HG02870 (cell line): Measurements from ENCODE around the gene SLC49A3.
"Not testable (repeated sequence)": the region's sequence is repeated elsewhere in the genome, so short reads cannot be mapped to it uniquely, and the experiment has no call there.

Source experiments
- ATAC-seq: cut with Tn5 transposase; IDR thresholded peaks from one replicate; pipeline ENCODE4 v1.9.1; 2021; ENCODE audit warnings: mild to moderate bottlenecking, moderate library complexity; ENCODE audit not compliant: unreplicated experiment

SLC49A3 gene

DNA sequence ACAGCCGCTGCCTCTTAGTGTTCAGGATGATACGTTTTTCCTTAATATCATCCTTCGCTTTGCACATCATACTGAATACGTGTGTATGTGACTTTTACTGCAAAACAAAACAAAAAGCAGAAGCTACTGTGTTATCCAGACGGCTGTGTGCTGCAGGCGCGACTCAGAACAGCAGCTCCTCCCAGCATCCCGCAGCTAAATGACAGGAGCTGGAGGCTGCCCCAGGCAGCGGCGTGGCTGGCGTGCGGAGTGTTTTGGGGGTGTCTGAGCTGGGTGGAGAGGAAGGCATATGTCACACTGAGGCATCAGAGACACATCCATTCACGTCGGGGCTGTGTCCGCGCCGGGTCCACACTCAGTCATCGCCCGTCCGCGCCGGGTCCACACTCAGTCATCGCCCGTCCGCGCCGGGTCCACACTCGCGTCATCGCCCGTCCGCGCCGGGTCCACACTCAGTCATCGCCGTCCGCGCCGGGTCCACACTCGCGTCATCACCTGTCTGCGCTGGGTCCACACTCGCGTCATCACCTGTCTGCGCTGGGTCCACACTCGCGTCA lies 33.3 kb upstream of the SLC49A3 start:
- no peak for ATAC-seq

DNA sequence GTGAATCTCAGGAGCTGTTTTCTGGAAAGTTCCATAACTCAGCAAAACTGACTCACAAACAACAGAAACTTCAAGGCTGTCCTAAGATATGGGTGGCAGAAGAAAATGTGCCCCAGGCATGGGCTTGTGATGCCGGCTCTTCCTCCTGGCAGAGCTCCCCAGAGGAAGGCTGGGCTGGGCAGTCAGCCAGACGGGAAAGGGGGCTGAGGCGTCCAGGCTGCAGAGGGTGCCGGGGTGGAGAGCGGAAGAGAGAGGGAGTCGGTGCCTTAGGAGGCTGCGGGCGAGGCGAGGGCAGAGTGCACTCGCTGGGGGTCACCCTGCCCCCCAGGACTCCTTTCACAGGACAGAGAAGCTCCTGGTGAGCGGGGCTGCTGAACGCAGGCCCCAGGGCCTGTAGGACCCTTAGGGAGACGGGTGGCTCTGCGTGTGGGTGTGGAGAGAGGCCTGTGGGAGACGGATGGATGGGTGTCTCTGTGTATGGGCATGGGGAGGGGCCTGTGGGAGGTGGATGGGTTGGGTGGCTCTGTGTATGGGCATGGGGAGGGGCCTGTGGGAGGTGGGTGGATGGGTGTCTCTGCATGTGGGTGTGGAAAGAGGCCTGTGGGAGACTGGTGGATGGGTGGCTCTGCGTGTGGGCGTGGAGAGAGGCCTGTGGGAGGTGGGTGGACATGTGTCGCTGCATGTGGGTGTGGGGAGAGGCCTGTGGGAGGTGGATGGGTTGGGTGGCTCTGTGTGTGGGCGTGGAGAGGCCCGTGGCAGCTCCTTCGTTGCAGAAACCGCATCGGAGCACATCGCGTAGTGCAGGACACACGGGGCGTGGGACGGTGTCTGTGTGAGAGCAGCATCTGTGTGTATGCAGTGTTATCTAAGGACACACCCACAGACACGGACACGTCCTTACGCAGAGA lies 32.6 kb upstream of the SLC49A3 start:
- ATAC-seq: no peak

DNA sequence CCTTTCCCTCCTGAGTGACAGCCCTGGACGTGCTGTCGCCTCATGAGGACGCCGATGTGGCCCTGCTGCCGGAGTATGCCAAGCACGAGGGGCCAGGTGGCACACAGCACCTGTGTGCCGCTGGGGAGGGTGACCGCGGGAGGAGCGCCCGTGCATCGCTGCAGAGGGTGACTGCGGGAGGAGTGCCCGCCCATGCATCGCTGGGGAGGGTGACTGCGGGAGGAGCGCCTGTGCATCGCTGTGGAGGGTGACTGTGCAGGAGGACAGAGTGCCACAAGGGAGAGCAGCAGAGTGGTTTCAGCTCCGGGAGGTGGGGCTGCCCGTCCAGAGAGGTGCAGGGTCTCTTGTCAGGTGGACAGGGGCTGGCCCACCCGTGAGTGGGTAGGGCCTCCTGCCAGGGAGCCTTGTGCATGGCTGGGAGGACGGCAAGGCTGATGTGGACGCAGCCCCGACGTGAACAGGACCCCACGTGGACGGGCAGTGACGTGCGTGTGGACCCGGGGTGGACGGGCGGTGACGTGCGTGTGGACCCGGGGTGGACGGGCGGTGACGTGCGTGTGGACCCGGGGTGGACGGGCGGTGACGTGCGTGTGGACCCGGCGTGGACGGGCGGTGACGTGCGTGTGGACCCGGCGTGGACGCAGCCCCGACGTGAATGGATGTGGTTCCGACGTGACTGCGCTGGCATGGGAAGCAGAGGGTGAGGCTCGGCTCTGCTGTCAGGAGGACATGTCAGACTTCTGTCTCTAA lies 31.3 kb upstream of the SLC49A3 start:
- ATAC-seq: no peak

DNA sequence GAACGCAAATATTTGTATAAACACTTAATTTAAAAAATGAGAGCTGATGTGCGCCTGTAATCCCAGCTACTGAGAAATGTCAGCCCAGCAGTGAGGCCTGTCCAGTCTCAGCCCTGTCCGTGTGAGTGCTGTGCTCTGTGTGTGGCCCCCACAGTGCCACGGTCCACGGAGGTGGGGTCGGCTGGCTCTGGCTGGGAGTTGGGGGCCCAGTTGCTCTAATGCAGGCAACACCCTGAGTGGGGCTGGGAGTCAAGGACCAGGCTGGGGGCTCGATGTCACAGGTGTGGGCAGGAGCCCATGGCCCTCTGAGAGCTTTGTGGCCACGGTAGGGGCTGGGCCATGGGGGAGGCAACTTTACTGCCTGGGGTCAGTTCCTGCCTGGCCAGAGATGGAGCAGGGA lies 29.5 kb upstream of the SLC49A3 start:
- no peak for ATAC-seq

DNA sequence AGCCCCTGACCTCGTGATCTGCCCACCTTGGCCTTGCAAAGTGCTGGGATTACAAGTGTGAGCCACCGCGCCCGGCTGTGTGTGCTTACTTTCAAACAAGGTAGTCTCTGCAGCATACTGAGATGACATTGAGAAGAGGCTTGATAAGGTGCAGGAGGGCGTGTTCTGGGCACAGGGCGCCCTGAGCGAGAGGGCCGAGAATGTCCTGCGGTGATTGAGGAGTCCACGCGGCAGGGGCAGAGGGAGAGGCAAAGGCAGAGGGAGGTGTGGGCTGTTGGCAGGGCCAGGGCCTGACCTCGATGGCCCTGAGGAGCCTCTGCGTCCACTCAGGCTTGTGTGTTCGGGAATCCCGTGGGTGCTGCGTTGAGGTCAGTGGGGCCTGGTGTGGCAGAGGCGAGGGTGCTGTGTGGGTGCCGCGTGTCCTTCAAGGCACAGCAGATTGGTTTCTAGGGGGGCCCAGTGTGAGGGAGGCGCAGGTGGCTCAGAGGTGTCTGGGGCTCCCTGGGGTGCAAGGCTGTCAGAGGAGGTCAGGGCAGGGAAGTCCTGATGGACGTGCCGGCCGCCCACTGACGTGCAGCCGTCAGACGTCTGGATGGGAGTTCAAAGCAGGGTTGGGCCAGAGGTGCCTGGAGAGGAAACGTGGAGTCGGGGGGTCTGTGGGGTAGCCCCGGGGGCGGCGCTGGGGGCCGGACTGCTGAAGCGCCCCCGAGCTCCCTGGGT lies 28.8 kb upstream of the SLC49A3 start:
- ATAC-seq: no peak

DNA sequence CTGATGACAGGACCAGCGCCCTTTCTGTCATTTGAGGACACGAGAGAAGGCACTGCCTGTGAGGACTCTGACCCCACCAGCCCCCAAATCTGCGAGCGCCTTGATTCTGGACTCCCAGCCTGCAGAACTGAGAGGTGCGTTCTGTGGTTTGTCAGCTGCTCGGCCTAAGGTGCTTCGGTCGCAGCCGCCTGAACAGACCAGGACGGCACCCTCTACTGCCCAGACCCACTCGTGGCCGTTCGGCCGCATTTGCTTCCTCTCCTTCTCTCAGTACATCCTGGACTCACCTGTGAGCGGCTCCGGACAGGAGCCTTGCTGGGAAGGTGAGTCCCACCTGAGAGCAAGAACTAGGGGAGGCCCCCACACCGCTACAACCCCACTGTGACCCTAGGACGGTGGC lies 25.1 kb upstream of the SLC49A3 start:
- ATAC-seq: no peak

DNA sequence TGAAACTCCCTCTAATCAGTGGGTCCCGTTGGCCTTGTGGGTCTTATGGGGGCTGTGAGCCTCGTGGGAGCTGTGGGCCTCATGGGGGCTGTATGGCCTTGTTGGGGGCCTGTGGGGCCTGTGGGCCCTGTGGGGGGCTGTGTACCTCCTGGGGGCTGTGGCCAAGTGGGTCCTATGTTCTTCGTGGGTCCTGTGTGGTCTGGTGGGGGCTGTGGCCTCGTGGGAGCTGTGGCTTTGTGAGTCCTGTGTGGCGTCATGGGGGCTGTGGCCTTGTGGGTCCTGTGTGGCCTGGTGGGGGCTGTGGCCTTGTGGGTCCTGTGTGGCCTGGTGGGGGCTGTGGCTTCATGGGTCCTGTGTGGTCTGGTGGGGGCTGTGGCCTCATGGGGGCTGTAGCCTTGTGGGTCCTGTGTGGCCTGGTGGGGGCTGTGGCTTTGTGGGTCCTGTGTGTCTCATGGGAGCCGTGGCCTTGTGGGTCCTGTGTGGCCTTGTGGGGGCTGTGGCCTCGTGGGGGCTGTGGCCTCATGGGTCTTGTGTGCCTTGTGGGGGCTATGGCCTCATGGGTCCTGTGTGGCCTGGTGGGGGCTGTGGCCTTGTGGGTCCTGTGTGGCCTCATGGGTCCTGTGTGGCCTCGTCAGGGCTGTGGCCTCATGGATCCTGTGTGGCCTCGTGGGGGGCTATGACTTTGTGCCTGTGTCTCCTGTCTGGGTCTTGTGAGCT lies 24.1 kb upstream of the SLC49A3 start:
- ATAC-seq: no peak

DNA sequence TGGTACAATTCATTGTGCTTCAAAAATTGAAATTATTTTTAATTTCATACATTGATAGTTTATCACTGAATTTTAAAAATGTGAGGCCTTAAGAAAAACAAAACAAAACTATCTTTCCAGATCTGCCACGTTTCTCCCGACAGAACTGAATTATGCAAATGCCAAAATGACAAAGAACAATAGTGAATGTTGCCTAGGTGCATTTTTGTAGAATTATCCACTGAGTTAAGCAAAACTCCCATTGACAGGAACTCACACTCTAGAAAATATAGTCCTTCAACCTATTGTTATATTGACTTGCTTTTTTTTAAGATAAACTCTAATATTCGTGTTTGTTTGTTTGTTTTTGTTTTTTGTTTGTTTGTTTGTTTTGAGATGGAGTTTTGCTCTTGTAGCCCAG lies 23.1 kb upstream of the SLC49A3 start:
- no peak for ATAC-seq

DNA sequence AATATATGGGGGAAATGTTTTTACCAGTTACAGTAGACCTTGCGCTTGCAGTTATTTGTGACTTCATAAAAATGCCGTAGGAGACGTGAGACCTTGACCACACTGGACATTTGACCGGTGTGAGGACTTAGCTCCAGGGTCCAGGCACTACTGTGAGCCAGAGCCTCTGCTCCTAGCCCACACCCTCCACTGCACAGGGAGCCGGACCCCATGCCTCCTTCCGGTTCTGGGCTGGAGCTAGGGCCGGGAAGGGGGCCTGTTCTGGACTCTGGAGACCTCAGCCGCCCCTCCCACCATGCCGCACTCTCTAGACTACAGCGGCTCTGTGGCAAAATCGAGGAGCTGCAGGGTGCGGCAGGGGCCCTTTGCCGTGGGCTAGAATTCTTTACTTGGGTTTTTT lies 22.0 kb upstream of the SLC49A3 start:
- no peak for ATAC-seq

DNA sequence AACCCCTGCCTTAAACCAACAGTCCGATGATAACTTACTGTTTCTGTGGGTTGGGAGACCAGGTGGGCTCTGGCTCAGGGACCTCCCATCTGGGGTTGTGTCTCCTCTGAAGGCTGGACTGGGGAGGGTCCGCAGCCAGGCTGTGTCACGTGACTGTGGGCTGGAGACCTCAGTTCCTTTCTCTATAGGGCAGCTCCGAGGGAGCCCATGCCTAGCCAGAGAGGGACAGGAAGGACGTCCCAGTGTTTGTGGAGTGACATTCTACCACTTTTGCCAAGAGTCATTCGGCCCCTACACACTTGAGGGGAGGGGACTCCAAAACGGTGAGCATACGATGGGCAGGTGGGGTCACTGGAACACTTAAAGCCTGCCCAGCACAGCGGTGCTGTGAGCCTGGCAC lies 21.2 kb upstream of the SLC49A3 start:
- no peak for ATAC-seq

DNA sequence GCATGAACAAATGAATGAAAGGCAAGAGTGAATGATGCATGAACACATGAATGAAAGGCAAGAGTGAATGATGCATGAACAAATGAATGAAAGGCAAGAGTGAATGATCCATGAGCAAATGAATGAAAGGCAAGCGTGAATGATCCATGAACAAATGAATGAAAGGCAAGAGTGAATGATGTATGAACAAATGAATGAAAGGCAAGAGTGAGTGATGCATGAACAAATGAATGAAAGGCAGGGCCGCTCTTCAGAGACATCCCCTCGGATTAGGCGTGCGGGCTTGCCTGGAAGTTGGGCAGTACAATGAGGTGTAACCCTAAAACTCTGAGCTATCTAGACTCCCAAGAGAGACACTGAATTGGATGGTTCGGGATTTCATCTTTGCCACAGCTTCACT lies 20.4 kb upstream of the SLC49A3 start:
- no peak for ATAC-seq

DNA sequence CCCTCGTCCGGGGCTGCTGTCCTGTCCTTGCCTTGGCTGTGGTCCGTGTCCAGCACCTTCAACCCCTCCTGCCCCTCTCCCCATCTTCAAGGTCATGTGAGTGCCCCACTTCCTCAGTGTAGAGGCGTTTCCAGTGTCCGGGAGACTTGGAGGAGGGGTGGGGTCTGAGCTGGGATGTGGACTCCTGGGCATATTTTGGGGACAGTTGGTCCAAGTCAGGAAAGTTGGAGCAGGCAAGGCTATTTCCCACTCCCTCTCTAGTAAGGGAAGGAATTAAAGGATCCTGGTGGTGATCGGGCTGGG lies 19.6 kb upstream of the SLC49A3 start:
- no peak for ATAC-seq

DNA sequence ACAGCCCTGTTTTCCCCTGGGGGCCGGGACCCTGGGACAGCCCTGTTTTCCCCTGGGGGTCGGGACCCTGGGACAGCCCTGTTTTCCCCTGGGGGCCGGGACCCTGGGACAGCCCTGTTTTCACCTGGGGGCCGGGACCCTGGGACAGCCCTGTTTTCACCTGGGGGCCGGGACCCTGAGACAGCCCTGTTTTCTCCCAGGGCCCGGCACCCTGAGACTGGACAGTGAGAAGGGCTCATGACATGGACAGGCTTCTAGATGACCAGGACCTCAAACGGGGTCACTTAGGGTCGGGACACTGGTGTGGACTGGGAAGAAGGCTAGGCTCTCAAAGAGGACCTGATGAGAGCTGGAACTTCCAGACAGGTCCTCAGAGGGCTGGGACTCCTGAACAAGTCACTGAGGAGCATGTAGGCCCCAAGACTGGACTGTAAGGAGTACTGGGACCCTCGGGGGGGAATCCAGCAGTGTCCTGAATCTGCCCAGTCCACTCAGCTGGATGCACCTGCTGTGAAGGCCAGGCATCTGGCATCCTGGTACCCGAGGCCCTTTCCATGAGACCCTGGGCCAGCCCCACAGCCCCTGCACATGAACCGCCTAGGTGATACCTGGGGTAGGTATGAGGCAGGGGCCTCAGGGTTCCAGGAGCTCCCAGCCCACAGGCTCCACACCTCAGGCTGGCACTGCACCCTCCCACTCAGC lies 19.1 kb upstream of the SLC49A3 start:
- no peak for ATAC-seq

DNA sequence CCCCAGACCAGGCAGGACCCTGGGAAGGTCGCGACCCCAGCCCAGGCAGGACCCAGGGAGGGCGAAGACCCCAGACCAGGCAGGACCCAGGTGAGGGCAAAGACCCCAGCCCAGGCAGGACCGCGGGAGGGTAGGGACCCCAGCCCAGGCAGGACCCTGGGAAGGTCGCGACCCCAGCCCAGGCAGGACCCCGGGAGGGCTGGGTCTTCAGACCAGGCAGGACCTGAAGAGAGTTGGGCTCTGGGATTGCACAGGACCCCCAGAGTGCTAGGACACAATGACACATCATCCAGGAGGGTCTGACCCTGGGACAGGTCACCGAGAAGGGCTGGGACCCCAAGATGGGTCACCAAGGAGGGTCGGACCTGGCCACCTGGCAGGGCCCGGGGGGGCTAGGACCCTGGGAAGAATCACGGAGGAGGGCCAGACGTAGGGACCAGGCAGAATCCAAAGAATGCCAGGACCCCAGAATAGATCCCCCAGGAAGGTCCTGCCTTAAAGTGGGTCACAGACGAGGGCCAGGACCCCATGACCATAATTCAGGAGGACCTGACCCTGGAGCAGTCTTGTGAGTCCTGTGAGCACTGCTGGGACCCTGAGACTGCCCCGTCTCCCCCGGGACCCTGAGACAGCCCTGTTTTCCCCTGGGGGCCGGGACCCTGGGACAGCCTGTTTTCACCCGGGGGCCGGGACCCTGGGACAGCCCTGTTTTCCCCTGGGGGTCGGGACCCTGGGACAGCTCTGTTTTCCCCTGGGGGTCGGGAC lies 18.1 kb upstream of the SLC49A3 start:
- no peak for ATAC-seq

DNA sequence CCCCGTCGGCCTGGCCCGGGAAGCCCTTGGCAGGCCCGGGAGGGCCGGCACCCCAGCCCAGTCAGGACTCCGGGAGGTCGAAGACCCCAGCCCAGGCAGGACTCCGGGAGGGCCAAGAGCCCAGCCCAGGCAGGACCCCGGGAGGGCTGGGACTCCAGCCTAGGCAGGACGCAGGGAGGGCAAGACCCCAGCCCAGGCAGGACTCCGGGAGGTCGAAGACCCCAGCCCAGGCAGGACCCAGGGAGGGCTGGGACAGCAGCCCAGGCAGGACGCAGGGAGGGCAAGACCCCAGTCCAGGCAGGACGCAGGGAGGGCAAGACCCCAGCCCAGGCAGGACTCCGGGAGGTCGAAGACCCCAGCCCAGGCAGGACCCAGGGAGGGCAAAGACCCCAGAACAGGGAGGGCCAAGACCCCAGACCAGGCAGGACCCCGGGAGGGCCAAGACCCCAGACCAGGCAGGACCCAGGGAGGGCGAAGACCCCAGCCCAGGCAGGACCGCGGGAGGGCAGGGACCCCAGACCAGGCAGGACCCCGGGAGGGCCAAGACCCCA lies 17.2 kb upstream of the SLC49A3 start:
- not testable (repeated sequence) for ATAC-seq

DNA sequence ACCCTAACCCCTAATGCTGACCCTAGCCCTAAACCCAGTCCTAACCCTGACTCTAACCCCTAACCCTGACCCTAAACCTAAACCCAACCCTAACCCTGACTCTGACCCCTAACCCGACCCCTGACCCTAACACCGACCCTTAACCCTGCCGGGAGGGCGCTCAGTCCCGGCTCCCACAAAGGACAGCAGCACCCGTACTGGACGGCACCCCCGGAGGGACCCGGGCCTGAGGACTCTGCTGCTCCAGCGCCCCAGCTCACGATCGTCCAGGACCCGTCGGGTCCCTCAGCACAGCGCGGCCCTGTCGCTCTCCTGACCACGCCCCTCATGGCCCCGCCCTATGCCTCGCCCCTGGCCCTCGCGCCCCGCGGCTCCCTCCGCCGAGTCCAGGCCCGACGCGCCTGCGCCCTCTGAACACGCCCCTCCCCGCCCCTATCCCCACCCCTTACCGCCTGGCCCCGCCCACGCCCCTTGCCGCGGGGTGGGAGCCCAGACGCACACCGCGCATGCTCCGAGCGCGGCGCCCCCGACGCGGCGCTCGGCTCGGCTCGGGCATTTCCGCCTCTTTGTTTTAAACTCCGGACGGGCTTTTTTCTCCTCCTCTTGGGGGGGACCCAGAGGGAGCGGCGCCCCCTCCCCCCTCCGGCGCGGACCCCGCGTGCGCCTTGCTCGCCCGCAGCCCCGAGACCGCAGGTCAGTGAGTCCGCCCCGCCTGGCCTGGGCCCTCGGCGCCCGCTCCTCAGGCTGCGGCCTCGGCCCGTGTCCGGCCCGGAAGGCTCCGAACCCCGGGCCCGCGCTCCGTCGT lies 16.5 kb upstream of the SLC49A3 start, which contains the start of gene PCGF3:
Gene PCGF3 (plus strand): TSS at position 555 of the 805 bp plus-strand sequence. CDS start 27,849 bp downstream, outside the sequence.
- peak; percentile 93 for ATAC-seq

DNA sequence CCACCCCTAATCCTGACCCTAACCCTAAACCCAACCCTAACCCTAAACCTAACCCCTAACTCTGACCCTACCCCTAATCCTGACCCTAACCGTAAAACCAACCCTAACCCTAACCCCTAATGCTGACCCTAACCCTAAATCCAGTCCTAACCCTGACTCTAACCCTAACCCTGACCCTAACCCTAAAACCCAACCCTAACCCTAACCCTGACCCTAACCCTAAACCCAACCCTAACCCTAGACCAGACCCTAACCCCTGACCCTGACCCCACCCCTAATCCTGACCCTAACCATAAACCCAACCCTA lies 16.0 kb upstream of the SLC49A3 start:
- no peak for ATAC-seq

DNA sequence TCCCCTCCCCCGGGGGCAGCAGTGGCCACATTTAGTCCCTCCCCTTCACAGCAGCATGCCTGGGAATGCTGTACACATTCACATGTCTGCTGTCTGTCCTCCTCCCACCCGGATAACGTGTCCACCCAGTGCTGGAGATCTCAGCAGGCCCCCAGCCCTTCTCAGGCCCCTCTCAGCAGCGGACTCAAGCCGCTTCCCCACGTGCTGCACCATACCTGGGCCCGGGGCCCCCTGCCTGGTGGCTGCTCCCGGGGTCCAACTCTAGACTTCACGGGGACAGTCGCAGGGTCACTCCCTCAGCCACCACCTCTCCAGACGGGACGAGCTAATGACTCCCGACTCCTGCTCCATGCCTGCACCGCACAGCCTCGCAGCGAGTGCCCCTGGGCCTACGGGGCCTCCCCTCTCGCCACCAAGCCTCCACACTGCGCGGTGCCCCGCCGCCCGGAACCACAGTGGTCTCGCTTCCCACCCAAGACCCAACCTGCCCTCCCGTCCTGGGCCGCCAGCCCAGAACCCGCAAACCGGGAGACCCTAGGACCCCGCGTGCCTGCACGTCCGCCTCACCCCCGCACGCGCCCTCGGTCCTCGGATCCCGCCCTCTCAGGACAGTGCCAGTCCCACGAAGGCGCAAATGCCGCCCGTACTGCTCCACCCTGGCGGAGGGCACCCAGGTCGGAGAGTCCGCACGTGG lies 15.4 kb upstream of the SLC49A3 start:
- no peak for ATAC-seq
